Psoas muscle (tissue), 8 donors: ENCODE results near the gene GJE1. TPM values are rescaled to one million over a fixed set of nuclear protein-coding genes. Genes with fewer than 3 reads are reported as not detected.

Experiments
- ATAC-seq, 4 donors: fragments of 200-7000 bp; cut with Tn5 transposase; one replicate each; pipeline ENCODE4 v1.9.1; 2020; ENCODE audit warnings: moderate library complexity in 3 of 4, mild to moderate bottlenecking in 2 of 4
- DNase-seq, 2 donors: peaks; one replicate each; pipeline ENCODE4 v3.0.0-alpha.2; 2020
- H3K27ac ChIP-seq: fragments of 200-600 bp; one replicate; pipeline ENCODE4 v1.8.0; 2022
- H3K27me3 ChIP-seq, 3 donors: fragments of 200-600 bp in 1 of 3; one replicate each; pipeline versions ENCODE4 v1.6.1 to v1.8.0; 2013 to 2022; ENCODE audit warnings: low read length in 2 of 3, mild to moderate bottlenecking in 2 of 3, moderate library complexity in 1 of 3; ENCODE audit not compliant: insufficient read depth in 3 of 3
- H3K36me3 ChIP-seq, 2 donors: fragments of 200-600 bp in 1 of 2; one replicate each; pipeline versions ENCODE4 v1.6.1 to v1.8.0; 2013 to 2022; ENCODE audit warnings: low read depth in 1 of 2, mild to moderate bottlenecking in 1 of 2, moderate library complexity in 1 of 2; ENCODE audit not compliant: insufficient read depth in 1 of 2
- H3K4me1 ChIP-seq: fragments of 200-600 bp; one replicate; pipeline ENCODE4 v1.8.0; 2022
- H3K4me3 ChIP-seq: fragments of 200-600 bp; one replicate; pipeline ENCODE4 v1.8.0; 2022; ENCODE audit warnings: mild to moderate bottlenecking
- H3K9me3 ChIP-seq: fragments of 200-600 bp; one replicate; pipeline ENCODE4 v1.8.0; 2022
- WGBS, 3 donors: extraction: QIAGEN DNeasy Blood & Tissue Kit; methylation state at CpG; one replicate each; pipeline versions ENCODE4 v1.1.6 to v1.1.7; 2013; 5-methylcytosine and 5-hydroxymethylcytosine counted together
- intact Hi-C, 2 donors: fragments of 100-400 bp; cut with DNase I; formaldehyde crosslinking; loops; one replicate each; pipeline versions ENCODE4 v1.11.0 to v1.14.2; 2022
- polyA plus RNA-seq, 3 donors: library from polyadenylated mRNA; stranded (reverse); fragments of 200-250 nt; gene quantifications; one replicate each; pipeline ENCODE4 v1.2.3, GENCODE V29; 2013
- total RNA-seq, 4 donors: library from RNA; stranded (reverse); fragmentation: NEBNext Ultra II Directional in 2 of 4; extraction: Animal tissue kit (Norgen Biotek cat#: 25700) in 2 of 4; gene quantifications; one replicate each; pipeline versions ENCODE4 v1.2.1 to v1.2.4, GENCODE V29; 2021 to 2023
- TF ChIP-seq, protein P1 (sequence below): fragments of 200-600 bp; IDR thresholded peaks from one replicate; pipeline ENCODE4 v1.8.0; 2022; ENCODE audit warnings: antibody characterized with exemption
- donor health status: healthy with polysubstance abuse.
- donor health status: DM: no; HTN: no; CAD: no; lungs with moderate emphysema.
- donor health status: Bipolar disorder and iron deficiency.
- donor health status: healthy.
- donor health status: DM: yes; HTN: yes; CAD: no.
- donor health status: DM: no; HTN: no; CAD: no.
- donor health status: DM: no; HTN: no; CAD: no.
- donor health status: DM: yes; HTN: yes; CAD: no.

Gene GJE1
- total and polyA plus RNA-seq, 7 donors: not detected

DNA sequence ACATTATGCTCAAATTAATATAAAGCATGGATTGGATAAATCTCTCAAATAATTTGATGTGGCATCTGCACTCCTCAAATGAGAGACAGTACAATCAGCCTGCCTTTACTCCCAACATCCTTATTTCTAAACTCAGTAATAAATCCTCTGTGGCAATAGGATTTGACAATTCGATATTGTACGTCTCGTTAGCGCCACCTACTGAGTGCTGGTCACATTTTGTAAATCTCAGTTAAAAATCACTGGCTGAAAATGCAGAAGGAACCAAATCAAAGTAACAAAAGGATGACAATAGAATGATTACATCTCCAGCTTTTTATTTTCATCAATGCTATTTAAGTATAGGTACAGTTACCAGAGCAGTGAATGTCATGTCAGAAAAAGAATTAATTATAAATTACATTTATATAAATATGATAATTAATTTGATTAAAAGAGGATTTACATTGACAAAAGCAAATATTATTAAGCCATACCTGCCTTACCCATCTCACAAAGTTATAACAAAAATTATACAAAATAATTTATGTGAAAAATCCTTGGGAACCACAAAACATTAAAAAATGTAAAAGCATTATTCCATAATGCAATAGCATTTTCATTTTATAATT, 20.2 kb upstream of the GJE1 start:
- ATAC-seq (no peak), DNase-seq (peak; percentile 42 to 72)
- TF ChIP-seq, protein P1, sequence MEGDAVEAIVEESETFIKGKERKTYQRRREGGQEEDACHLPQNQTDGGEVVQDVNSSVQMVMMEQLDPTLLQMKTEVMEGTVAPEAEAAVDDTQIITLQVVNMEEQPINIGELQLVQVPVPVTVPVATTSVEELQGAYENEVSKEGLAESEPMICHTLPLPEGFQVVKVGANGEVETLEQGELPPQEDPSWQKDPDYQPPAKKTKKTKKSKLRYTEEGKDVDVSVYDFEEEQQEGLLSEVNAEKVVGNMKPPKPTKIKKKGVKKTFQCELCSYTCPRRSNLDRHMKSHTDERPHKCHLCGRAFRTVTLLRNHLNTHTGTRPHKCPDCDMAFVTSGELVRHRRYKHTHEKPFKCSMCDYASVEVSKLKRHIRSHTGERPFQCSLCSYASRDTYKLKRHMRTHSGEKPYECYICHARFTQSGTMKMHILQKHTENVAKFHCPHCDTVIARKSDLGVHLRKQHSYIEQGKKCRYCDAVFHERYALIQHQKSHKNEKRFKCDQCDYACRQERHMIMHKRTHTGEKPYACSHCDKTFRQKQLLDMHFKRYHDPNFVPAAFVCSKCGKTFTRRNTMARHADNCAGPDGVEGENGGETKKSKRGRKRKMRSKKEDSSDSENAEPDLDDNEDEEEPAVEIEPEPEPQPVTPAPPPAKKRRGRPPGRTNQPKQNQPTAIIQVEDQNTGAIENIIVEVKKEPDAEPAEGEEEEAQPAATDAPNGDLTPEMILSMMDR: peak; percentile 65
- Histone ChIP-seq H3K27me3 (no peaks in the 10 kb centered on the region), H3K36me3 (no peaks in the 10 kb centered on the region), H3K27ac (no peak overlapping the region), H3K9me3 (no peaks in the 10 kb centered on the region), H3K4me1 (no peaks in the 10 kb centered on the region), H3K4me3 (no peak overlapping the region)
- intact Hi-C loops: loop anchor here in 1 of 2 donors (10.0 kb wide), 1 partner anchor 128 kb away; no protein-coding TSS in a partner anchor
- 0% methylated on average over 4 of the region's 4 CpGs for WGBS, 3 donors

DNA sequence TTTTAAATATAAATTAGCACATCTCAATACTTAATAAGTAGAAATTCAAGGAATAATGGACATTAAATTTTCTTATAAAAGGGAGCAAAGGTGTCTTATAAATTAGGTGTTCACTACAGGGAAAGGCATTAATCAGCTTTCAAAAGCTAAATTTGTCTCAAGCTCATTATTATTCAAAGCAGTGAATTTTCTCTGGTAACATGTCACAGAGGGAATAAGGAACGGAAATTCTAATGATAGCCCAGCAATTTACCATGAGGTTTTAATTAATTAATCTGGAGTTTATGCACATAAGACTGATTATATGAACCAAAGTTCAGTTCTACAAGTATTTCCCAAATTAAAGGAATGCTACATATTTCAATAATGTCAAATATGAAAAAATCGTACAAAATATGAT, 15.4 kb upstream of the GJE1 start:
- no peaks in the 10 kb centered on the region for H3K9me3 ChIP-seq
- TF ChIP-seq, protein P1: no peak
- no peaks in the 10 kb centered on the region for H3K36me3 ChIP-seq
- H3K27ac ChIP-seq: no peak overlapping the region
- H3K4me1 ChIP-seq: no peaks in the 10 kb centered on the region
- 78 to 85% (median 83%) methylated on average over 2 of the region's 2 CpGs for WGBS, 3 donors
- no peaks in the 10 kb centered on the region for H3K27me3 ChIP-seq
- no peak for DNase-seq
- intact Hi-C loops: loop anchor here in 1 of 2 donors (10.0 kb wide), 1 partner anchor 133 kb away; no protein-coding TSS in a partner anchor
- ATAC-seq: no peak
- H3K4me3 ChIP-seq: no peak overlapping the region

DNA sequence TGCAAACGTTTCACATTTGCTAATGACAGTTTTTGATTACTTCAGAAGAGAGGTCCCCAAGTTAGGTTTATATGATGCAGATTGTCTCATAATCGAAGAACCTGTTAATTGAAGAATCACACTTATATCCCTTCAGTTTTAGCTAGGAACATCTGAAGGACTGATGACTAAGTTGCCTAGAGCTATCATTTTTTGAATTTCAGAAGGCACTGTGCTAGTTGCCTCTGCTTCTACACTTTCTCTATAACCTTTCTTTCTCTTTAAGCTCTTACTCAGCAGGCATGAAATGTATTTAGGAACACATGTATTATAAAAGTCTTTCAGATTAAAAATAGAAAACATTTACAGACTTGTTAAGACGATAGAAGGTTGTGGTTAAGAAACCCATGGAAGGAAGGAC, 14.4 kb upstream of the GJE1 start:
- intact Hi-C loops: loop anchor here in 1 of 2 donors (10.0 kb wide), 1 partner anchor 134 kb away; no protein-coding TSS in a partner anchor
- no peaks in the 10 kb centered on the region for H3K36me3 ChIP-seq
- no peak for ATAC-seq

DNA sequence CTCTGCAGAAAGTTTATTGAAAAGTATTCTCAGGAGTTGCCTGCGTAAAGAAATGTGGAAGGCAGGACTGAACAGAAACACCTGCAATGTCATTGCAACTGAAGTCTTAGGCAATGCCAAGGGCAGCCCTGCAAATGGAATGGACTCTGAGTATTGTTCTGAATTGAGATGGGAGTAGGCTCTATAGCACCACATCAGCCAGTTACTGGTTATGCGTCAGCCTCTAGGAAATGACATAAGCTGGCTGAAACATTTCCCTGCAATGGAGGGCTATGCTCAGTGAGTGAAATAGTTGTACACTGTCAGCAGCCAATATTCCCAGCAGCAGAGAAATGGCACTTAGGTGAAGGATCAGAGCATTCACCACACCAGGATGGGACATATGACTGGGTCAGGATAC, 13.8 kb upstream of the GJE1 start:
- TF ChIP-seq, protein P1: no peak
- no peaks in the 10 kb centered on the region for H3K9me3 ChIP-seq
- ATAC-seq: no peak
- no peaks in the 10 kb centered on the region for H3K4me1 ChIP-seq
- H3K36me3 ChIP-seq: no peaks in the 10 kb centered on the region
- WGBS, 3 donors: 83 to 89% (median 83%) methylated on average over 2 of the region's 2 CpGs
- intact Hi-C loops: loop anchor here in 1 of 2 donors (10.0 kb wide), 1 partner anchor 134 kb away; no protein-coding TSS in a partner anchor
- DNase-seq: no peak
- no peak overlapping the region for H3K4me3 ChIP-seq
- no peak overlapping the region for H3K27ac ChIP-seq
- H3K27me3 ChIP-seq: no peaks in the 10 kb centered on the region

More for the DNA sequence above, 14.4 kb upstream of the GJE1 start:
- no peaks in the 10 kb centered on the region for H3K27me3 ChIP-seq
- no peaks in the 10 kb centered on the region for H3K4me1 ChIP-seq
- no peak overlapping the region for H3K4me3 ChIP-seq
- no peaks in the 10 kb centered on the region for H3K9me3 ChIP-seq
- WGBS, 3 donors: 74 to 77% (median 75%) methylated on average over 3 of the region's 3 CpGs
- H3K27ac ChIP-seq: no peak overlapping the region
- TF ChIP-seq, protein P1: no peak
- DNase-seq: no peak

DNA sequence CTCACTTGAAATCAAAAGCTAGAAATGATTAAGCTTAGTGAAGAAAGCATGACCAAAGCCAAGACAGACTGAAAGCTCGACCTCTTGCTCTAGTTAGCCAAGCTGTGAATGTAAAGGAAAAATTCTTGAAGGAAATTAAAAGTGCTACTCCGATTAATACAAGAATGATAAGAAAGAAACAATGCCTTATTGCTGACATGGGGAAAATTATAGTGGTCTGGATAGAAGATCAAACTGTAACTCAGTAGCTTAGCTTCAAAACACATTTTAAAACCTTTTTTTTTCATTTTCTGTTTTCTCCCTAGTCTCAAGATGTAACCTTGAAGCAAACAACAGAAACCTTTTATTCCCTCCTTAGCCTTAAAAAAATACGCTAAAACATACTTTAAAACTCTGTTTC, 11.4 kb upstream of the GJE1 start:
- no peak overlapping the region for H3K4me3 ChIP-seq
- H3K9me3 ChIP-seq: no peaks in the 10 kb centered on the region
- TF ChIP-seq, protein P1: no peak
- intact Hi-C loops: no loop called here
- no peaks in the 10 kb centered on the region for H3K27me3 ChIP-seq
- no peak for DNase-seq
- H3K4me1 ChIP-seq: no peaks in the 10 kb centered on the region
- no peak for ATAC-seq
- no peak overlapping the region for H3K27ac ChIP-seq
- WGBS, 3 donors: 73 to 79% (median 78%) methylated on average over 3 of the region's 3 CpGs
- no peaks in the 10 kb centered on the region for H3K36me3 ChIP-seq
